MM.1S (cell line): ENCODE results near the gene PAX9.

Source experiments
- DNase-seq: peaks from one replicate; pipeline ENCODE4 v3.0.0-alpha.2; 2015
- H2AFZ ChIP-seq: fragments of 300-600 bp; sonication (generic); 2 replicates; pipeline ENCODE4 v1.6.0; 2016; ENCODE audit warnings: antibody characterized with exemption, low read length
- H3F3A ChIP-seq: fragments of 300-600 bp; sonication (generic); 2 replicates; pipeline ENCODE4 v1.6.1; 2016; ENCODE audit warnings: mild to moderate bottlenecking, antibody characterized with exemption, low read length, moderate library complexity, mixed read lengths; ENCODE audit not compliant: insufficient read depth
- H3K27ac ChIP-seq: fragments of 300-600 bp; sonication (generic); 2 replicates; pipeline ENCODE4 v1.5.1; 2016; ENCODE audit warnings: mild to moderate bottlenecking, low read length
- H3K27me3 ChIP-seq: fragments of 300-600 bp; sonication (generic); replicated peaks from 2 replicates; pipeline ENCODE4 v1.6.0; 2016; ENCODE audit warnings: low read length; ENCODE audit not compliant: insufficient read depth
- H3K36me3 ChIP-seq: fragments of 300-600 bp; sonication (generic); replicated peaks from 2 replicates; pipeline ENCODE4 v1.6.1; 2016; ENCODE audit warnings: mild to moderate bottlenecking, low read length, mixed read lengths; ENCODE audit not compliant: insufficient read depth
- H3K4me1 ChIP-seq: fragments of 300-600 bp; sonication (generic); 2 replicates; pipeline ENCODE4 v1.6.1; 2016; ENCODE audit warnings: low read length, mixed read lengths
- H3K4me2 ChIP-seq: fragments of 300-600 bp; sonication (generic); 2 replicates; pipeline ENCODE4 v1.6.0; 2016; ENCODE audit warnings: low read depth, low read length
- H3K4me3 ChIP-seq: fragments of 300-600 bp; sonication (generic); 2 replicates; pipeline ENCODE4 v1.5.1; 2016; ENCODE audit warnings: low read length, mixed read lengths
- H3K79me2 ChIP-seq: fragments of 300-600 bp; sonication (generic); 2 replicates; pipeline ENCODE4 v1.6.1; 2016; ENCODE audit warnings: mixed run types, low read length, mixed read lengths
- H3K9ac ChIP-seq: fragments of 300-600 bp; sonication (generic); 2 replicates; pipeline ENCODE4 v1.6.1; 2016; ENCODE audit warnings: low read length, mixed read lengths
- H3K9me2 ChIP-seq: fragments of 300-600 bp; sonication (generic); replicated peaks from 2 replicates; pipeline ENCODE4 v1.6.1; 2016; ENCODE audit warnings: mild to moderate bottlenecking, low read length, mixed read lengths; ENCODE audit not compliant: insufficient read depth
- H3K9me3 ChIP-seq: fragments of 300-600 bp; sonication (generic); replicated peaks from 2 replicates; pipeline ENCODE4 v1.6.1; 2016; ENCODE audit warnings: mild to moderate bottlenecking, low read length, mixed read lengths; ENCODE audit not compliant: insufficient read depth
- H4K20me1 ChIP-seq: fragments of 300-600 bp; sonication (generic); 2 replicates; pipeline ENCODE4 v1.6.1; 2016; ENCODE audit warnings: mild to moderate bottlenecking, low read length, moderate library complexity, mixed read lengths; ENCODE audit not compliant: insufficient read depth
- CTCF ChIP-seq: fragments of 300-600 bp; sonication (generic); IDR thresholded peaks from 2 replicates; pipeline ENCODE4 v1.5.1; 2016; ENCODE audit warnings: antibody characterized with exemption, low read length, mixed read lengths
- EZH2 ChIP-seq: fragments of 300-600 bp; sonication (generic); optimal IDR thresholded peaks from 2 replicates; pipeline ENCODE3; 2017; ENCODE audit warnings: low read depth, mild to moderate bottlenecking, antibody characterized with exemption, low read length, mixed read lengths
- EZH2phosphoT487 ChIP-seq: fragments of 300-600 bp; sonication (generic); IDR thresholded peaks from 2 replicates; pipeline ENCODE4 v1.6.1; 2018; ENCODE audit warnings: antibody characterized with exemption, low read length

Gene PAX9

GRCh38 chr14:36665887-36666415 lies 4.3 kb downstream of the PAX9 start:
- Histone ChIP-seq H3K27ac (no peak overlapping the region), H4K20me1 (no peaks in the 10 kb centered on the region), H3K27me3 (no peaks in the 10 kb centered on the region), H3K4me2 (no peak overlapping the region), H2AFZ (no peak overlapping the region), H3K9me3 (no peaks in the 10 kb centered on the region), H3F3A (no peaks in the 10 kb centered on the region), H3K79me2 (no peaks in the 10 kb centered on the region), H3K9ac (no peak overlapping the region), H3K4me1 (no peaks in the 10 kb centered on the region), H3K9me2 (no peaks in the 10 kb centered on the region), H3K4me3 (no peak overlapping the region), H3K36me3 (no peaks in the 10 kb centered on the region)
- no peak for DNase-seq
- TF ChIP-seq CTCF (no peak), EZH2 (no peak)

GRCh38 chr14:36666416-36667206 lies 5.0 kb downstream of the PAX9 start:
- Histone ChIP-seq H3K27me3 (no peaks in the 10 kb centered on the region), H3K4me2 (no peak overlapping the region), H3K79me2 (no peaks in the 10 kb centered on the region), H3K9me2 (no peaks in the 10 kb centered on the region), H4K20me1 (no peaks in the 10 kb centered on the region), H3K4me1 (no peaks in the 10 kb centered on the region), H3K36me3 (no peaks in the 10 kb centered on the region), H3K9me3 (no peaks in the 10 kb centered on the region), H3F3A (no peaks in the 10 kb centered on the region), H3K27ac (no peak overlapping the region), H3K4me3 (no peak overlapping the region), H3K9ac (no peak overlapping the region), H2AFZ (no peak overlapping the region)
- no peak for DNase-seq
- no peak for TF ChIP-seq CTCF
- TF ChIP-seq EZH2phosphoT487: no peak
- no peak for TF ChIP-seq EZH2

GRCh38 chr14:36667679-36668078 lies 6.0 kb downstream of the PAX9 start:
- Histone ChIP-seq H4K20me1 (no peaks in the 10 kb centered on the region), H3K9me3 (no peaks in the 10 kb centered on the region), H3K4me3 (no peak overlapping the region), H3K27ac (no peak overlapping the region), H3K9me2 (no peaks in the 10 kb centered on the region), H3K9ac (no peak overlapping the region), H3F3A (no peaks in the 10 kb centered on the region), H3K79me2 (no peaks in the 10 kb centered on the region), H3K4me2 (no peak overlapping the region), H3K4me1 (no peaks in the 10 kb centered on the region), H3K27me3 (no peaks in the 10 kb centered on the region), H2AFZ (no peak overlapping the region), H3K36me3 (no peaks in the 10 kb centered on the region)
- TF ChIP-seq EZH2 (no peak), CTCF (no peak), EZH2phosphoT487 (no peak)
- no peak for DNase-seq
